ENCODE data around the gene ROR1.
"Not testable (repeated sequence)": the region's sequence is repeated elsewhere in the genome, so short reads cannot be mapped to it uniquely, and the experiment has no call there.

The ROR1 gene

DNA sequence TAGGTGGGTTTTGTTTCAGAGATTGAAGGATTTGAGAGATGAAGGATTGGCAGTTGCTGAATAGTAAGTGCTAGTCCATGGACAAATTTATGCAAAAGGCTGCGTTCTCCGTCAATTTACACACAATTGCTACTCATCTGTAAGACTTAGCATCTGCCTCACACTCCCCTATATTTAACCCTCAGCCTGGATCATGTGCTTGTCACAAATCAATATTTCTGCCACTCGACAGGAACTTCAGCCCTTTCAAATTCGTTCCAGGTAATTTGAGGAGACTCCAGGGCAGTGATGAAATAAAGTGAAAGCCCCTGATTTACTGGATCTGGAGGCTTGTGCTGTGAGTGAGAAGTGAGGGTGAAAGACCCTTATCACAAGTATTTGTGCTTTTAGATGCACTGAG is 324.0 kb downstream of the ROR1 start:
- no peak for TF ChIP-seq CTCF (IDR thresholded peaks at IDR 0.05; ENCODE audit: insufficient read depth, low read depth, low read length, missing control alignments)
- no peak for DNase-seq (ENCODE audit: low read depth)
- no peak overlapping the region for H3K4me3 ChIP-seq (ENCODE audit: low read length)

DNA sequence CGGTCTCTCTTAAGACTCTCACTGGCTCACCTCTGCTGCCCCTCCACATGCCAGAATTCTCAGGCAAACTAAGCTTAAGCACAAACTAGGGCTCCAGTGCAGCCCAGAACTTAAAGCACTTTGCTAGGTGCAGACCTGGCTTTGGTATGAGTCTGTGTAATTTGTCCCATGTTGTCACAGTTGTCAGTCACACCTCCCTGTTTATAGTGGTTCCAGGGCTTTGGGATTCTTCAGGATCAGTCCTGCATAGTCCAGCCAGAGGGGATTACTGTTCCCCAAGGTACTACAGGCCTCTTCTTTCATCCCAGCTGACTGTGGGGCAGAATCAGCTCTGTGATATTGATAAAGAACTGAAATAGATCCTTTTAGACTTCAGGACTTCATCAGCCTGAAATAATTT is 324.6 kb downstream of the ROR1 start:
- DNase-seq (ENCODE audit: low read depth): no peak
- no peak for TF ChIP-seq CTCF (IDR thresholded peaks at IDR 0.05; ENCODE audit: insufficient read depth, low read depth, low read length, missing control alignments)

DNA sequence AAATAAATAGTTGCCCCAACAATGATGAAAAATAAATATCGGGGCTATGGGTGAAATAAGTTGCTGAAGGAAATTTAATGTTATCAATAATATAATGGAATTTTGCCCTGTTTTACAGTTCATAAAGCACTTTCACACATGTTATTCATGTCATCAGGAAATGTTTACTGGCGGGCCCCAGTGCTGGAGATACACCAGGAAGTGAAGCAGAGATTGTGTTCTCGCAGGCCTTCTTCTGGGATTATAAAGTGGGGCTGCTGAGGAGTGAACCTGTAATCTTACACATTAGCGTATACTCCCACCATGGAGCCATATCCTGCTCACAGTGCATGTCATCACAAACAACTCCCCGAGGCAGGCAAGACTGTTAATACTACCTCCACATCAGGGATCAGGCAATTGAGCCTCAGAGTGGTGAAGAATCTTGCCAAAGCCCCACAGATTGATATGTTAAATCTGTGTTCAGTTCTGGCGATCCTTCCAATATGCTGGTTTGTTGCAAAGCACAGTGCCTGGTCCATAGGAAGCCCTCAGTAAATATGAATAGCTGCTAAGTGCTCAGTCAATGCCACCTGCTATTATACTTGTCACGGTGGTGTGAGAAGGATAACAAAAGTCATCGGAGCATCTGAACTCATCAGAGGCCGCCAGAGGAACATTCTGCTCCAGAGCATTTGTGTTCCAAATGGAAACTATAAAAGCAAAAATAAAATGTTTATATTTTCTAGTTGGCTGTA is 325.2 kb downstream of the ROR1 start:
- no peak for TF ChIP-seq CTCF (IDR thresholded peaks at IDR 0.05; ENCODE audit: insufficient read depth, low read depth, low read length, missing control alignments)
- no peak for DNase-seq (ENCODE audit: low read depth)
- no peak overlapping the region for H3K4me3 ChIP-seq (ENCODE audit: low read length)

More for the DNA sequence above, 324.6 kb downstream of the ROR1 start:
- H3K4me3 ChIP-seq (ENCODE audit: low read length): no peak overlapping the region

DNA sequence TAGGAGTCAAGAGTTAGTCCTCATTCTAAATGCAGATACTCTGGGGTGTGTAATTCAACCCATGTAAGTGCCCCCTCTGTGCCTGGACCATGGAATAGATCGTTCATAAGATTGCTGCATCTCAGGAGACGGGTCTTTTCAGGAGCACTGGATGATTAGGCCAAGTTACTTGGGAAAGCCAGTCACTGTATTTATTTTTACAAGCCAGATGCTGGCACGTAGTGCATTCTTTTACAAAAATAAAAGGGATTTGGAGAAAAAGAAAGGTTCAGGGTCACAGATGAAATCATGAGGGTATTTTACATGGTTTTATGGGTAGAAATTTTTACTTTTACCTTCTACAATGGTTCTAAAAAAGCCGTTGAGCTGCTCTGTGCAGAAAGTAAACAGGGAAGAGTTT is 327.0 kb downstream of the ROR1 start:
- H3K4me3 ChIP-seq (ENCODE audit: low read length): no peak overlapping the region
- TF ChIP-seq CTCF (IDR thresholded peaks at IDR 0.05; ENCODE audit: insufficient read depth, low read depth, low read length, missing control alignments): no peak
- no peak for DNase-seq (ENCODE audit: low read depth)

DNA sequence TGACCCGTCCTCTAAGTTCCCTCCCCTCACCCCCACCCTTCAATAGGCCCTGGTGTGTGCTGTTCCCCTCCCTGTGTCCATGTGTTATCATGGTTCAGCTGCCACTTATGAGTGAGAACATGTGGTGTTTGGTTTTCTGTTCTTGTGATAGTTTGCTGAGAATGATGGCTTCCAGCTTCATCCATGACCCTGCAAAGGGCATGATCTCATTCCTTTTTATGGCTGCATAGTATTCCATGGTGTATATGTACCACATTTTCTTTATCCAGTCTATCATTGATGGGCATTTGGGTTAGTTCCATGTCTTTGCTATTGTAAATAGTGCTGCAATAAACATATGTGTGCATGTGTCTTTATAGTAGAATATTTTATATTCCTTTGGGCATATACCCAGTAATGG is 330.8 kb downstream of the ROR1 start:
- not testable (repeated sequence) for DNase-seq (ENCODE audit: low read depth); H3K4me3 ChIP-seq (ENCODE audit: low read length)

- H3K4me3 ChIP-seq (ENCODE audit: low read length): no peak overlapping the region
- DNase-seq (ENCODE audit: low read depth): no peak
- TF ChIP-seq CTCF (IDR thresholded peaks at IDR 0.05; ENCODE audit: insufficient read depth, low read depth, low read length, missing control alignments): no peak
Observed at GRCh38 chr1:64107118-64107519, 333.3 kb downstream of the ROR1 start.

- no peak for TF ChIP-seq CTCF (IDR thresholded peaks at IDR 0.05; ENCODE audit: insufficient read depth, low read depth, low read length, missing control alignments)
- no peak overlapping the region for H3K4me3 ChIP-seq (ENCODE audit: low read length)
- DNase-seq (ENCODE audit: low read depth): no peak
Observed at GRCh38 chr1:64107632-64108031, 333.8 kb downstream of the ROR1 start.

Measured in epithelial cell of esophagus (primary cell).